Smooth muscle cell (in vitro differentiated cells): ENCODE data around the gene TBC1D5. TPM values are rescaled to one million over a fixed set of nuclear protein-coding genes. Genes with fewer than 3 reads are reported as not detected.

ENCODE experiments used
- DNase-seq: peaks from one replicate; lab custom pipeline; 2025; ENCODE audit not compliant: unreplicated experiment; lab: John Stamatoyannopoulos, UW
- H2AFZ ChIP-seq: fragments of 200-600 bp; sonication (generic); 2 replicates; pipeline ENCODE4 v1.6.0; 2016; ENCODE audit warnings: antibody characterized with exemption, low read depth, mild to moderate bottlenecking
- H3F3A ChIP-seq: fragments of 200-600 bp; sonication (generic); 2 replicates; pipeline ENCODE4 v1.6.0; 2017; ENCODE audit warnings: antibody characterized with exemption, low read depth
- H3K27ac ChIP-seq: fragments of 200-600 bp; sonication (generic); 2 replicates; pipeline ENCODE4 v1.5.1; 2016; ENCODE audit warnings: low read depth, mild to moderate bottlenecking
- H3K27me3 ChIP-seq: fragments of 200-600 bp; sonication (generic); 2 replicates; pipeline ENCODE4 v1.6.1; 2016; ENCODE audit warnings: low read depth, mild to moderate bottlenecking
- H3K36me3 ChIP-seq: fragments of 200-600 bp; sonication (generic); 2 replicates; pipeline ENCODE4 v1.5.1; 2016; ENCODE audit warnings: low read depth
- H3K4me1 ChIP-seq: fragments of 200-600 bp; sonication (generic); 2 replicates; pipeline ENCODE4 v1.5.1; 2016; ENCODE audit warnings: low read depth
- H3K4me2 ChIP-seq: fragments of 200-600 bp; sonication (generic); 2 replicates; pipeline ENCODE4 v1.6.0; 2016; ENCODE audit warnings: mild to moderate bottlenecking
- H3K4me3 ChIP-seq: fragments of 200-600 bp; sonication (generic); 2 replicates; pipeline ENCODE4 v1.5.1; 2016; ENCODE audit warnings: mild to moderate bottlenecking
- H3K79me2 ChIP-seq: fragments of 200-600 bp; sonication (generic); 2 replicates; pipeline ENCODE4 v1.6.0; 2016; ENCODE audit warnings: low read depth, mild to moderate bottlenecking
- H3K9ac ChIP-seq: fragments of 200-600 bp; sonication (generic); 2 replicates; pipeline ENCODE4 v1.6.0; 2016; ENCODE audit warnings: low read depth
- H3K9me3 ChIP-seq: fragments of 200-600 bp; sonication (generic); replicated peaks from 2 replicates; pipeline ENCODE4 v1.5.1; 2016; ENCODE audit warnings: low read depth
- H4K20me1 ChIP-seq: fragments of 200-600 bp; sonication (generic); 2 replicates; pipeline ENCODE4 v1.6.0; 2016; ENCODE audit warnings: low read depth
- CTCF ChIP-seq: fragments of 200-600 bp; sonication (generic); IDR thresholded peaks from 2 replicates; pipeline ENCODE4 v1.5.1; 2017; ENCODE audit warnings: borderline replicate concordance, mild to moderate bottlenecking, antibody characterized with exemption; ENCODE audit not compliant: insufficient read depth, poor library complexity, severe bottlenecking
- WGBS: methylation state at CpG from one replicate; pipeline ENCODE4 v1.1.7; 2016; ENCODE audit warnings: low lambda C conversion rate; 5-methylcytosine and 5-hydroxymethylcytosine counted together
- polyA plus RNA-seq: library from polyadenylated mRNA; unstranded; fragments of >200 nt; fragmentation: Nextera tagmentation; extraction: Ambion mirVana; gene quantifications from 2 replicates; pipeline ENCODE4 v1.2.1, GENCODE V29; 2016
- total RNA-seq: library from RNA; depleted of rRNA; stranded (reverse); fragments of >200 nt; gene quantifications from 2 replicates; pipeline ENCODE4 v1.2.3, GENCODE V29; 2014

The TBC1D5 gene
- total and polyA plus RNA-seq, 2 experiments from 2014 or later = 14.6 to 35.3 TPM

- H3K4me1 ChIP-seq = no peaks in the 10 kb centered on the region
- H3K9ac ChIP-seq = no peak overlapping the region
- H3K27me3 ChIP-seq = no peaks in the 10 kb centered on the region
- H3K4me2 ChIP-seq = no peak overlapping the region
- no peak overlapping the region for H2AFZ ChIP-seq
- no peaks in the 10 kb centered on the region for H3K36me3 ChIP-seq
- H3K4me3 ChIP-seq = no peak overlapping the region
- H3F3A ChIP-seq = no peaks in the 10 kb centered on the region
- no peak for TF ChIP-seq CTCF
- no peak for DNase-seq
- no peaks in the 10 kb centered on the region for H4K20me1 ChIP-seq
- H3K79me2 ChIP-seq = no peaks in the 10 kb centered on the region
- 95% methylated on average over 14 of the region's 14 CpGs for WGBS
- no peak overlapping the region for H3K27ac ChIP-seq
- no peaks in the 10 kb centered on the region for H3K9me3 ChIP-seq
Measured at GRCh38 chr3:17288839-17289399, 453.5 kb downstream of the TBC1D5 start.

GRCh38 chr3:17287006-17287689 lies 455.3 kb downstream of the TBC1D5 start:
- H3F3A ChIP-seq = no peaks in the 10 kb centered on the region
- H3K4me2 ChIP-seq = no peak overlapping the region
- no peak overlapping the region for H3K9ac ChIP-seq
- no peaks in the 10 kb centered on the region for H3K4me1 ChIP-seq
- no peak for TF ChIP-seq CTCF
- H3K9me3 ChIP-seq = no peaks in the 10 kb centered on the region
- 93% methylated on average over 5 of the region's 5 CpGs for WGBS
- H3K36me3 ChIP-seq = no peaks in the 10 kb centered on the region
- H3K27ac ChIP-seq = no peak overlapping the region
- H4K20me1 ChIP-seq = no peaks in the 10 kb centered on the region
- no peak overlapping the region for H2AFZ ChIP-seq
- no peak for DNase-seq
- H3K79me2 ChIP-seq = no peaks in the 10 kb centered on the region
- no peak overlapping the region for H3K4me3 ChIP-seq
- no peaks in the 10 kb centered on the region for H3K27me3 ChIP-seq

GRCh38 chr3:17278006-17278405 lies 464.4 kb downstream of the TBC1D5 start:
- H3K4me2 ChIP-seq = no peak overlapping the region
- no peak overlapping the region for H2AFZ ChIP-seq
- no peaks in the 10 kb centered on the region for H3K9me3 ChIP-seq
- no peaks in the 10 kb centered on the region for H3K79me2 ChIP-seq
- no peak overlapping the region for H3K4me3 ChIP-seq
- WGBS = 91% methylated on average over 2 of the region's 2 CpGs
- no peak for TF ChIP-seq CTCF
- DNase-seq = no peak
- H3F3A ChIP-seq = no peaks in the 10 kb centered on the region
- no peak overlapping the region for H3K9ac ChIP-seq
- no peaks in the 10 kb centered on the region for H3K4me1 ChIP-seq
- H3K36me3 ChIP-seq = no peaks in the 10 kb centered on the region
- H3K27me3 ChIP-seq = no peaks in the 10 kb centered on the region
- H4K20me1 ChIP-seq = no peaks in the 10 kb centered on the region
- H3K27ac ChIP-seq = no peak overlapping the region

GRCh38 chr3:17266846-17267245 lies 475.6 kb downstream of the TBC1D5 start:
- no peak overlapping the region for H3K9ac ChIP-seq
- H2AFZ ChIP-seq = no peak overlapping the region
- H4K20me1 ChIP-seq = no peaks in the 10 kb centered on the region
- H3K4me2 ChIP-seq = no peak overlapping the region
- WGBS = 98% methylated on average over 5 of the region's 5 CpGs
- H3F3A ChIP-seq = no peaks in the 10 kb centered on the region
- no peak overlapping the region for H3K27ac ChIP-seq
- H3K4me1 ChIP-seq = no peaks in the 10 kb centered on the region
- H3K79me2 ChIP-seq = no peaks in the 10 kb centered on the region
- H3K27me3 ChIP-seq = no peaks in the 10 kb centered on the region
- no peak overlapping the region for H3K4me3 ChIP-seq
- no peaks in the 10 kb centered on the region for H3K36me3 ChIP-seq
- H3K9me3 ChIP-seq = no peaks in the 10 kb centered on the region
- DNase-seq = no peak
- no peak for TF ChIP-seq CTCF
